Kidney (tissue), 14 donors: ENCODE results near the gene CADPS. TPM values are rescaled to one million over a fixed set of nuclear protein-coding genes. Genes with fewer than 3 reads are reported as not detected.

Experiments
- DNase-seq, 5 donors: peaks; one replicate each; pipeline ENCODE4 v3.0.0-alpha.2; 2013 to 2020
- FAIRE-seq: peaks from 2 replicates; lab custom pipeline; 2012; peaks lifted over from hg19 to GRCh38; lab: Jason Lieb, UNC
- H3K27ac ChIP-seq, 2 donors: one replicate each; pipeline ENCODE4 v1.7.0; 2013; ENCODE audit warnings: low read depth in 2 of 2, low read length in 2 of 2, inconsistent platforms in 1 of 2
- H3K27me3 ChIP-seq: one replicate; pipeline ENCODE4 v1.7.1; 2013; ENCODE audit warnings: low read length, inconsistent platforms; ENCODE audit not compliant: control insufficient read depth, insufficient read depth
- H3K36me3 ChIP-seq, 3 donors: one replicate each; pipeline versions ENCODE4 v1.7.0 to v1.7.1; 2013; ENCODE audit warnings: low read length in 3 of 3, control low read depth in 1 of 3, inconsistent platforms in 1 of 3; ENCODE audit not compliant: insufficient read depth in 3 of 3, control insufficient read depth in 2 of 3
- H3K4me1 ChIP-seq, 3 donors: one replicate each; pipeline versions ENCODE4 v1.7.0 to v1.7.1; 2013; ENCODE audit warnings: low read length in 3 of 3, inconsistent platforms in 1 of 3, low read depth in 1 of 3; ENCODE audit not compliant: control insufficient read depth in 2 of 3, insufficient read depth in 2 of 3
- H3K4me3 ChIP-seq, 3 donors: one replicate each; pipeline versions ENCODE4 v1.7.0 to v1.8.1; 2013; ENCODE audit warnings: low read length in 3 of 3, control low read depth in 1 of 3, inconsistent platforms in 1 of 3
- H3K9ac ChIP-seq, 3 donors: one replicate each; pipeline versions ENCODE4 v1.7.0 to v1.7.1; 2013; ENCODE audit warnings: low read length in 3 of 3, control low read depth in 1 of 3, inconsistent platforms in 1 of 3
- H3K9me3 ChIP-seq, 3 donors: one replicate each; pipeline versions ENCODE4 v1.7.0 to v1.7.1; 2013; ENCODE audit warnings: low read length in 3 of 3, control low read depth in 1 of 3, inconsistent platforms in 1 of 3; ENCODE audit not compliant: control insufficient read depth in 2 of 3, insufficient read depth in 1 of 3
- CTCF ChIP-seq: IDR thresholded peaks from 3 replicates; pipeline ENCODE4 v1.5.1; 2012; ENCODE audit warnings: mild to moderate bottlenecking, moderate library complexity, borderline replicate concordance; ENCODE audit not compliant: insufficient read depth; ENCODE audit errors: extremely low read depth
- intact Hi-C: fragments of 100-400 bp; cut with DNase I; formaldehyde crosslinking; loops from one replicate; pipeline ENCODE4 v1.11.1; 2022
- polyA plus RNA-seq: library from polyadenylated mRNA; stranded (reverse); fragments of 350-450 nt; fragmentation: Illumina TruSeq; extraction: RNeasy Lipid Tissue Mini Kit (QIAGEN cat#74804); gene quantifications from one replicate; pipeline ENCODE4 v1.2.3, GENCODE V29; 2014; ENCODE audit warnings: low read depth, low replicate concordance; ENCODE audit not compliant: insufficient read depth
- total RNA-seq: library from RNA; stranded (reverse); fragmentation: NEBNext Ultra II Directional; extraction: Animal tissue kit (Norgen Biotek cat#: 25700); gene quantifications from one replicate; pipeline ENCODE4 v1.2.1, GENCODE V29; 2021
- donor health status: control.
- donor health status: control.
- donor health status: control.
- donor health status: control.
- donor health status: control.
- donor health status: DM: yes; HTN: yes; CAD: no.
- donor health status: Normal renal cell carcinoma (clear cell type).

Gene CADPS
- total and polyA plus RNA-seq, 2 donors from 2014 or later = 0.98 TPM; not detected in 1

GRCh38 chr3:62774221-62774620 lies 101.0 kb downstream of the CADPS start:
- Histone ChIP-seq H3K36me3 (no peaks in the 10 kb centered on the region), H3K9me3 (no peaks in the 10 kb centered on the region), H3K4me1 (no peaks in the 10 kb centered on the region), H3K9ac (no peak overlapping the region), H3K27ac (no peak overlapping the region), H3K4me3 (no peak overlapping the region), H3K27me3 (no peaks in the 10 kb centered on the region)
- FAIRE-seq (peak; percentile 15), DNase-seq (peak in 2 of 5 donors; percentile 3 to 19)
- intact Hi-C loops = no loop called here
- TF ChIP-seq CTCF = no peak

- Histone ChIP-seq H3K27me3 (no peaks in the 10 kb centered on the region), H3K4me3 (no peak overlapping the region), H3K36me3 (no peaks in the 10 kb centered on the region), H3K9ac (no peak overlapping the region), H3K4me1 (no peaks in the 10 kb centered on the region), H3K9me3 (no peaks in the 10 kb centered on the region), H3K27ac (no peak overlapping the region)
- TF ChIP-seq CTCF = no peak
- peak in 3 of 5 donors; percentile 17 to 55 (median 52) for DNase-seq
- intact Hi-C loops = no loop called here
- no peak for FAIRE-seq
These were observed 103.7 kb downstream of the CADPS start for GRCh38 chr3:62771331-62772072.

GRCh38 chr3:62768896-62769295 lies 106.3 kb downstream of the CADPS start:
- no peak for TF ChIP-seq CTCF
- Histone ChIP-seq H3K27ac (no peak overlapping the region), H3K9ac (no peak overlapping the region), H3K36me3 (no peaks in the 10 kb centered on the region), H3K4me1 (no peaks in the 10 kb centered on the region), H3K27me3 (no peaks in the 10 kb centered on the region), H3K9me3 (no peaks in the 10 kb centered on the region), H3K4me3 (no peak overlapping the region)
- FAIRE-seq (no peak), DNase-seq (no peak)
- intact Hi-C loops = no loop called here
